PC-9 (cell line): ENCODE data around the gene KIF15.

Source experiments
- EZH2 ChIP-seq: fragments of 200-600 bp; sonication (generic); IDR thresholded peaks from 2 replicates; pipeline ENCODE4 v1.8.0; 2017; ENCODE audit warnings: antibody characterized with exemption, low read depth
- TF ChIP-seq, protein P1 (sequence below): fragments of 200-600 bp; sonication (generic); conservative IDR thresholded peaks from 2 replicates; pipeline ENCODE4 v1.6.1; 2017; ENCODE audit warnings: mixed run types, antibody characterized with exemption, mild to moderate bottlenecking, moderate library complexity

- TF ChIP-seq, protein P1, sequence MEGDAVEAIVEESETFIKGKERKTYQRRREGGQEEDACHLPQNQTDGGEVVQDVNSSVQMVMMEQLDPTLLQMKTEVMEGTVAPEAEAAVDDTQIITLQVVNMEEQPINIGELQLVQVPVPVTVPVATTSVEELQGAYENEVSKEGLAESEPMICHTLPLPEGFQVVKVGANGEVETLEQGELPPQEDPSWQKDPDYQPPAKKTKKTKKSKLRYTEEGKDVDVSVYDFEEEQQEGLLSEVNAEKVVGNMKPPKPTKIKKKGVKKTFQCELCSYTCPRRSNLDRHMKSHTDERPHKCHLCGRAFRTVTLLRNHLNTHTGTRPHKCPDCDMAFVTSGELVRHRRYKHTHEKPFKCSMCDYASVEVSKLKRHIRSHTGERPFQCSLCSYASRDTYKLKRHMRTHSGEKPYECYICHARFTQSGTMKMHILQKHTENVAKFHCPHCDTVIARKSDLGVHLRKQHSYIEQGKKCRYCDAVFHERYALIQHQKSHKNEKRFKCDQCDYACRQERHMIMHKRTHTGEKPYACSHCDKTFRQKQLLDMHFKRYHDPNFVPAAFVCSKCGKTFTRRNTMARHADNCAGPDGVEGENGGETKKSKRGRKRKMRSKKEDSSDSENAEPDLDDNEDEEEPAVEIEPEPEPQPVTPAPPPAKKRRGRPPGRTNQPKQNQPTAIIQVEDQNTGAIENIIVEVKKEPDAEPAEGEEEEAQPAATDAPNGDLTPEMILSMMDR, result no peak
- TF ChIP-seq EZH2, result no peak
Measured at GRCh38 chr3:44862226-44862637, 100.6 kb downstream of the KIF15 start.
